GM23248 (cell line): ENCODE data around the gene LYRM4. TPM values are rescaled to one million over a fixed set of nuclear protein-coding genes. Genes with fewer than 3 reads are reported as not detected.

ENCODE experiments used
- DNase-seq: peaks from one replicate; pipeline ENCODE4 v3.0.0-alpha.2; 2015
- H2AFZ ChIP-seq: fragments of 200-600 bp; sonication (generic); 2 replicates; pipeline ENCODE4 v1.6.1; 2016; ENCODE audit warnings: antibody characterized with exemption
- H3F3A ChIP-seq: fragments of 200-600 bp; sonication (generic); 2 replicates; pipeline ENCODE4 v1.6.1; 2016; ENCODE audit warnings: mild to moderate bottlenecking, antibody characterized with exemption, mixed run types; ENCODE audit not compliant: insufficient read depth
- H3K27ac ChIP-seq: fragments of 200-600 bp; sonication (generic); 2 replicates; pipeline ENCODE4 v1.5.1; 2016; ENCODE audit warnings: mild to moderate bottlenecking
- H3K27me3 ChIP-seq: fragments of 200-600 bp; sonication (generic); replicated peaks from 2 replicates; pipeline ENCODE4 v1.6.1; 2016; ENCODE audit warnings: mild to moderate bottlenecking; ENCODE audit not compliant: insufficient read depth
- H3K36me3 ChIP-seq: fragments of 200-600 bp; sonication (generic); 2 replicates; pipeline ENCODE4 v1.6.1; 2016; ENCODE audit warnings: low read depth, mild to moderate bottlenecking
- H3K4me1 ChIP-seq: fragments of 200-600 bp; sonication (generic); 2 replicates; pipeline ENCODE4 v1.6.1; 2016; ENCODE audit warnings: mild to moderate bottlenecking; ENCODE audit not compliant: insufficient read depth
- H3K4me2 ChIP-seq: fragments of 200-600 bp; sonication (generic); one replicate; pipeline ENCODE4 v1.6.1; 2016; ENCODE audit warnings: mild to moderate bottlenecking; ENCODE audit not compliant: unreplicated experiment
- H3K4me3 ChIP-seq: fragments of 200-600 bp; sonication (generic); 2 replicates; pipeline ENCODE4 v1.5.1; 2016; ENCODE audit warnings: mild to moderate bottlenecking
- H3K79me2 ChIP-seq: fragments of 200-600 bp; sonication (generic); 2 replicates; pipeline ENCODE4 v1.6.1; 2016; ENCODE audit warnings: mild to moderate bottlenecking; ENCODE audit not compliant: insufficient read depth
- H3K9ac ChIP-seq: fragments of 200-600 bp; sonication (generic); 2 replicates; pipeline ENCODE4 v1.6.1; 2016; ENCODE audit warnings: mild to moderate bottlenecking
- H3K9me2 ChIP-seq: fragments of 200-600 bp; sonication (generic); 2 replicates; pipeline ENCODE4 v1.6.1; 2016; ENCODE audit warnings: mixed run types, mild to moderate bottlenecking, moderate library complexity; ENCODE audit not compliant: insufficient read depth
- H3K9me3 ChIP-seq: fragments of 200-600 bp; sonication (generic); one replicate; pipeline ENCODE4 v1.6.1; 2017; ENCODE audit warnings: low read depth
- H4K20me1 ChIP-seq: fragments of 200-600 bp; sonication (generic); 2 replicates; pipeline ENCODE4 v1.6.0; 2016; ENCODE audit not compliant: insufficient read depth
- EZH2 ChIP-seq: fragments of 200-600 bp; sonication (generic); IDR thresholded peaks from 2 replicates; pipeline ENCODE4 v1.6.1; 2018; ENCODE audit warnings: antibody characterized with exemption, mild to moderate bottlenecking; ENCODE audit not compliant: insufficient read depth, poor library complexity, severe bottlenecking
- EZH2phosphoT487 ChIP-seq: fragments of 200-600 bp; sonication (generic); IDR thresholded peaks from 2 replicates; pipeline ENCODE4 v1.6.1; 2018; ENCODE audit warnings: antibody characterized with exemption, moderate library complexity, mild to moderate bottlenecking, low read depth; ENCODE audit not compliant: insufficient read depth
- WGBS, 2 experiments: methylation state at CpG; one replicate each; pipeline ENCODE4 v1.1.6; 2015 to 2017; ENCODE audit warnings: low lambda C conversion rate in 2 of 2, low coverage in 1 of 2; ENCODE audit errors: missing lambda C conversion rate in 2 of 2; 5-methylcytosine and 5-hydroxymethylcytosine counted together
- in situ Hi-C: fragments of 300-500 bp; cut with MboI; formaldehyde crosslinking; loops from 2 replicates; pipeline ENCODE4 v1.15.0; 2020
- polyA plus RNA-seq: library from polyadenylated mRNA; unstranded; fragments of >200 nt; fragmentation: Nextera tagmentation; extraction: Ambion mirVana; gene quantifications from 2 replicates; pipeline ENCODE4 v1.2.1, GENCODE V29; 2016
- total RNA-seq: library from RNA; depleted of rRNA; stranded (reverse); fragments of >200 nt; shearing (Covaris generic); gene quantifications from 2 replicates; pipeline ENCODE4 v1.2.3, GENCODE V29; 2014

Gene LYRM4
- total and polyA plus RNA-seq, 2 experiments from 2014 or later: 27.1 to 28.0 TPM

- no peak overlapping the region for H2AFZ ChIP-seq
- H3K36me3 ChIP-seq: no peaks in the 10 kb centered on the region
- no peak for TF ChIP-seq EZH2phosphoT487
- TF ChIP-seq EZH2: no peak
- no peaks in the 10 kb centered on the region for H3K4me1 ChIP-seq
- H3K27me3 ChIP-seq: no peaks in the 10 kb centered on the region
- H3K4me2 ChIP-seq: no peak overlapping the region
- no peak overlapping the region for H3K27ac ChIP-seq
- no peak overlapping the region for H3K9ac ChIP-seq
- H4K20me1 ChIP-seq: no peaks in the 10 kb centered on the region
- no peak overlapping the region for H3K4me3 ChIP-seq
- H3K9me2 ChIP-seq: no peaks in the 10 kb centered on the region
- in situ Hi-C loops: no loop called here
- no peak for DNase-seq
- no peaks in the 10 kb centered on the region; the same call in 1 of the 2 replicates for H3K79me2 ChIP-seq
- no peaks in the 10 kb centered on the region for H3F3A ChIP-seq
- H3K9me3 ChIP-seq: no peaks in the 10 kb centered on the region
- 95 to 98% methylated on average over 2 of the region's 2 CpGs for WGBS, 2 experiments
Observed at GRCh38 chr6:5241252-5241651, 19.5 kb downstream of the LYRM4 start.

GRCh38 chr6:5238336-5238735 is 22.4 kb downstream of the LYRM4 start:
- H3F3A ChIP-seq: no peaks in the 10 kb centered on the region
- no peaks in the 10 kb centered on the region for H3K79me2 ChIP-seq
- no peaks in the 10 kb centered on the region for H4K20me1 ChIP-seq
- no peak overlapping the region for H3K4me3 ChIP-seq
- no peaks in the 10 kb centered on the region for H3K9me3 ChIP-seq
- no peaks in the 10 kb centered on the region for H3K9me2 ChIP-seq
- in situ Hi-C loops: no loop called here
- no peak overlapping the region for H3K9ac ChIP-seq
- H3K4me1 ChIP-seq: no peaks in the 10 kb centered on the region
- H2AFZ ChIP-seq: no peak overlapping the region
- no peak for TF ChIP-seq EZH2
- no peak for TF ChIP-seq EZH2phosphoT487
- H3K4me2 ChIP-seq: no peak overlapping the region
- H3K27ac ChIP-seq: no peak overlapping the region
- no peaks in the 10 kb centered on the region for H3K36me3 ChIP-seq
- DNase-seq: no peak
- no peaks in the 10 kb centered on the region for H3K27me3 ChIP-seq
- WGBS, 2 experiments: 100% methylated on average over 1 of the region's 1 CpG

GRCh38 chr6:5237805-5238204 is 22.9 kb downstream of the LYRM4 start:
- H3K4me1 ChIP-seq: no peaks in the 10 kb centered on the region
- no peak overlapping the region for H3K4me3 ChIP-seq
- no peak overlapping the region for H3K27ac ChIP-seq
- H3F3A ChIP-seq: no peaks in the 10 kb centered on the region
- no peaks in the 10 kb centered on the region for H3K36me3 ChIP-seq
- TF ChIP-seq EZH2: no peak
- TF ChIP-seq EZH2phosphoT487: no peak
- no peak overlapping the region for H3K9ac ChIP-seq
- in situ Hi-C loops: no loop called here
- no peak for DNase-seq
- H3K9me2 ChIP-seq: no peaks in the 10 kb centered on the region
- no peaks in the 10 kb centered on the region for H3K27me3 ChIP-seq
- no peak overlapping the region for H2AFZ ChIP-seq
- no peaks in the 10 kb centered on the region for H3K79me2 ChIP-seq
- no peaks in the 10 kb centered on the region for H3K9me3 ChIP-seq
- H3K4me2 ChIP-seq: no peak overlapping the region
- no peaks in the 10 kb centered on the region for H4K20me1 ChIP-seq
- WGBS, 2 experiments: 89% methylated on average over 4 of the region's 4 CpGs

- no peaks in the 10 kb centered on the region for H3K9me3 ChIP-seq
- 100% methylated on average over 2 of the region's 2 CpGs for WGBS, 2 experiments
- TF ChIP-seq EZH2phosphoT487 (no peak), EZH2 (no peak)
- H4K20me1 ChIP-seq: no peaks in the 10 kb centered on the region
- H3K36me3 ChIP-seq: no peaks in the 10 kb centered on the region
- in situ Hi-C loops: no loop called here
- H3K9me2 ChIP-seq: no peaks in the 10 kb centered on the region
- no peak overlapping the region for H2AFZ ChIP-seq
- no peak overlapping the region for H3K27ac ChIP-seq
- H3F3A ChIP-seq: no peaks in the 10 kb centered on the region
- peaks cover 4% of the 10 kb centered on the region; the same call in 1 of the 2 replicates for H3K4me1 ChIP-seq
- H3K4me2 ChIP-seq: no peak overlapping the region
- no peak overlapping the region for H3K9ac ChIP-seq
- DNase-seq: no peak
- no peaks in the 10 kb centered on the region for H3K79me2 ChIP-seq
- H3K4me3 ChIP-seq: no peak overlapping the region
- no peaks in the 10 kb centered on the region for H3K27me3 ChIP-seq
Observed at GRCh38 chr6:5235830-5236229, 24.9 kb downstream of the LYRM4 start.

- WGBS, 2 experiments: 93% methylated on average over 6 of the region's 6 CpGs
- Histone ChIP-seq H4K20me1 (no peaks in the 10 kb centered on the region), H3K79me2 (no peaks in the 10 kb centered on the region), H3K4me1 (peaks cover 11% of the 10 kb centered on the region), H3K9me3 (no peaks in the 10 kb centered on the region), H3K4me2 (no peak overlapping the region), H3K27ac (no peak overlapping the region), H3K36me3 (no peaks in the 10 kb centered on the region), H3K9me2 (no peaks in the 10 kb centered on the region), H3K27me3 (no peaks in the 10 kb centered on the region), H3K4me3 (no peak overlapping the region), H2AFZ (no peak overlapping the region), H3K9ac (no peak overlapping the region), H3F3A (no peaks in the 10 kb centered on the region)
- DNase-seq: no peak
- in situ Hi-C loops: no loop called here
- TF ChIP-seq EZH2 (no peak), EZH2phosphoT487 (no peak)
Observed at GRCh38 chr6:5234874-5235273, 25.9 kb downstream of the LYRM4 start.
